Stimulated activated CD8-positive, alpha-beta memory T cell treated with anti-CD3 and anti-CD28 coated beads, Interleukin-2, amount 100 ng/mL, for 1 hour (primary cell): ENCODE data around the gene CD3G.
"Not testable (repeated sequence)": the region's sequence is repeated elsewhere in the genome, so short reads cannot be mapped to it uniquely, and the experiment has no call there.

Experiments used
- DNase-seq, 2 donors: peaks; one replicate each; pipeline ENCODE4 v3.0.0-alpha.2; 2020; ENCODE audit warnings: low read depth in 2 of 2

CD3G gene

GRCh38 chr11:118343981-118344515, at the start of gene CD3G:
Gene CD3G, plus strand, starts transcription at chr11:118344344. Its CDS starts 80 bp downstream, at chr11:118344424.
- DNase-seq = peak; percentile 48 to 51

- no peak for DNase-seq
These were observed 48.9 kb upstream of the CD3G start for GRCh38 chr11:118295199-118295598.

- DNase-seq = no peak
These were observed 48.2 kb upstream of the CD3G start for GRCh38 chr11:118295815-118296454.

GRCh38 chr11:118301600-118302195, 42.4 kb upstream of the CD3G start:
- DNase-seq = no peak

GRCh38 chr11:118304227-118304567, 39.9 kb upstream of the CD3G start:
- DNase-seq = no peak

- peak in 1 of 2 donors; percentile 40 for DNase-seq
These were observed 39.4 kb upstream of the CD3G start, which contains the start of gene CD3E for GRCh38 chr11:118304568-118305248. Gene CD3E, plus strand, starts transcription at chr11:118304730. Its CDS starts 223 bp downstream, at chr11:118304953.

GRCh38 chr11:118305726-118306125, 38.4 kb upstream of the CD3G start:
- DNase-seq = no peak

- DNase-seq = no peak
These were observed 37.6 kb upstream of the CD3G start for GRCh38 chr11:118306556-118306955.

GRCh38 chr11:118308995-118309528, 35.1 kb upstream of the CD3G start:
- DNase-seq = not testable (repeated sequence)

- DNase-seq = no peak
These were observed 33.9 kb upstream of the CD3G start for GRCh38 chr11:118310271-118310670.

- DNase-seq = no peak
These were observed 33.2 kb upstream of the CD3G start for GRCh38 chr11:118310781-118311485.

- no peak for DNase-seq
These were observed 32.6 kb upstream of the CD3G start for GRCh38 chr11:118311518-118311917.

- no peak for DNase-seq
These were observed 31.8 kb upstream of the CD3G start for GRCh38 chr11:118312328-118312727.

- DNase-seq = no peak
These were observed 30.9 kb upstream of the CD3G start for GRCh38 chr11:118313242-118313641.

GRCh38 chr11:118314988-118315411, 29.1 kb upstream of the CD3G start:
- DNase-seq = no peak

- no peak for DNase-seq
These were observed 26.0 kb upstream of the CD3G start for GRCh38 chr11:118318124-118318523.

GRCh38 chr11:118318581-118319336, 25.4 kb upstream of the CD3G start:
- no peak for DNase-seq

GRCh38 chr11:118319337-118319707, 24.8 kb upstream of the CD3G start:
- no peak for DNase-seq

GRCh38 chr11:118320515-118320914, 23.6 kb upstream of the CD3G start:
- DNase-seq = no peak

GRCh38 chr11:118321386-118322082, 22.6 kb upstream of the CD3G start:
- DNase-seq = no peak

- no peak for DNase-seq
These were observed 21.4 kb upstream of the CD3G start for GRCh38 chr11:118322721-118323120.
